PFSK-1 (cell line): ENCODE data around the gene CAMK1D.

ENCODE experiments used
- FOXP2 ChIP-seq: optimal IDR thresholded peaks from 2 replicates; pipeline ENCODE3; 2011; ENCODE audit warnings: borderline replicate concordance, control low read depth, inconsistent platforms; ENCODE audit not compliant: insufficient read depth; ENCODE audit errors: extremely low read length, extremely low read depth
- POLR2AphosphoS5 ChIP-seq: IDR thresholded peaks from 2 replicates; pipeline ENCODE4 v1.6.1; 2012; ENCODE audit warnings: low read depth, mild to moderate bottlenecking, control low read depth, low read length, moderate library complexity
- REST ChIP-seq, 2 experiments: IDR thresholded peaks; 2 replicates each; pipeline versions ENCODE4 v1.6.1 to v1.8.0; 2011 to 2012; ENCODE audit warnings: low read depth in 2 of 2, low read length in 2 of 2, control low read depth in 1 of 2, inconsistent platforms in 1 of 2, mild to moderate bottlenecking in 1 of 2, moderate library complexity in 1 of 2; ENCODE audit not compliant: insufficient read depth in 1 of 2
- SIN3A ChIP-seq: IDR thresholded peaks from 2 replicates; pipeline ENCODE4 v1.6.1; 2012; ENCODE audit warnings: mild to moderate bottlenecking, low read length, moderate library complexity, borderline replicate concordance; ENCODE audit not compliant: insufficient read depth
- TAF1 ChIP-seq: IDR thresholded peaks from 2 replicates; pipeline ENCODE4 v1.6.1; 2012; ENCODE audit warnings: low read length, control low read depth, borderline replicate concordance; ENCODE audit not compliant: insufficient read depth

The CAMK1D gene

GRCh38 chr10:12337453-12338372 is 11.6 kb upstream of the CAMK1D start:
- no peak for TF ChIP-seq SIN3A
- TF ChIP-seq TAF1 = no peak
- no peak for TF ChIP-seq REST (IDR thresholded peaks at IDR 0.05; ENCODE audit: insufficient read depth in 1 of 2, low read depth in 2 of 2, low read length in 2 of 2)
- no peak for TF ChIP-seq POLR2AphosphoS5
- no peak for TF ChIP-seq FOXP2

- TF ChIP-seq TAF1 = no peak
- no peak for TF ChIP-seq POLR2AphosphoS5
- TF ChIP-seq SIN3A = no peak
- TF ChIP-seq FOXP2 = no peak
- TF ChIP-seq REST (IDR thresholded peaks at IDR 0.05; ENCODE audit: insufficient read depth in 1 of 2, low read depth in 2 of 2, low read length in 2 of 2) = no peak
Observed at GRCh38 chr10:12338981-12339380, 10.4 kb upstream of the CAMK1D start.

- TF ChIP-seq FOXP2 (no peak), TAF1 (no peak), SIN3A (no peak), POLR2AphosphoS5 (no peak), REST (IDR thresholded peaks at IDR 0.05; ENCODE audit: insufficient read depth in 1 of 2, low read depth in 2 of 2, low read length in 2 of 2) (no peak)
Observed at GRCh38 chr10:12340371-12340770, 9.0 kb upstream of the CAMK1D start.

GRCh38 chr10:12340937-12341336 is 8.4 kb upstream of the CAMK1D start:
- no peak for TF ChIP-seq SIN3A
- no peak for TF ChIP-seq REST (IDR thresholded peaks at IDR 0.05; ENCODE audit: insufficient read depth in 1 of 2, low read depth in 2 of 2, low read length in 2 of 2)
- no peak for TF ChIP-seq FOXP2
- TF ChIP-seq TAF1 = no peak
- TF ChIP-seq POLR2AphosphoS5 = no peak

GRCh38 chr10:12341526-12341925 is 7.8 kb upstream of the CAMK1D start:
- TF ChIP-seq SIN3A = no peak
- no peak for TF ChIP-seq REST (IDR thresholded peaks at IDR 0.05; ENCODE audit: insufficient read depth in 1 of 2, low read depth in 2 of 2, low read length in 2 of 2)
- TF ChIP-seq FOXP2 = no peak
- TF ChIP-seq TAF1 = no peak
- TF ChIP-seq POLR2AphosphoS5 = no peak
